Measurements from ENCODE around the gene CGB2.
"Not testable (repeated sequence)": the region's sequence is repeated elsewhere in the genome, so short reads cannot be mapped to it uniquely, and the experiment has no call there.

GRCh38 chr19:49049011-49049410, 17.3 kb downstream of the CGB2 start, which contains the start of gene CGB8:
- TF ChIP-seq, protein P1, sequence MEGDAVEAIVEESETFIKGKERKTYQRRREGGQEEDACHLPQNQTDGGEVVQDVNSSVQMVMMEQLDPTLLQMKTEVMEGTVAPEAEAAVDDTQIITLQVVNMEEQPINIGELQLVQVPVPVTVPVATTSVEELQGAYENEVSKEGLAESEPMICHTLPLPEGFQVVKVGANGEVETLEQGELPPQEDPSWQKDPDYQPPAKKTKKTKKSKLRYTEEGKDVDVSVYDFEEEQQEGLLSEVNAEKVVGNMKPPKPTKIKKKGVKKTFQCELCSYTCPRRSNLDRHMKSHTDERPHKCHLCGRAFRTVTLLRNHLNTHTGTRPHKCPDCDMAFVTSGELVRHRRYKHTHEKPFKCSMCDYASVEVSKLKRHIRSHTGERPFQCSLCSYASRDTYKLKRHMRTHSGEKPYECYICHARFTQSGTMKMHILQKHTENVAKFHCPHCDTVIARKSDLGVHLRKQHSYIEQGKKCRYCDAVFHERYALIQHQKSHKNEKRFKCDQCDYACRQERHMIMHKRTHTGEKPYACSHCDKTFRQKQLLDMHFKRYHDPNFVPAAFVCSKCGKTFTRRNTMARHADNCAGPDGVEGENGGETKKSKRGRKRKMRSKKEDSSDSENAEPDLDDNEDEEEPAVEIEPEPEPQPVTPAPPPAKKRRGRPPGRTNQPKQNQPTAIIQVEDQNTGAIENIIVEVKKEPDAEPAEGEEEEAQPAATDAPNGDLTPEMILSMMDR (conservative IDR thresholded peaks at IDR 0.05; ENCODE audit: low read length) = not testable (repeated sequence)
- TF ChIP-seq EZH2phosphoT487 (IDR thresholded peaks at IDR 0.05; ENCODE audit: borderline replicate concordance, low read depth, low read length) = not testable (repeated sequence)

Data from OCI-LY7 (cell line).